ENCODE data around the gene CERKL.

The CERKL gene

GRCh38 chr2:181500201-181500600, 156.7 kb downstream of the CERKL start:
- no peak for TF ChIP-seq USF1 (IDR thresholded peaks at IDR 0.05)
- no peak for TF ChIP-seq NFIC (IDR thresholded peaks at IDR 0.05)
- TF ChIP-seq EP300 (IDR thresholded peaks at IDR 0.05; ENCODE audit: borderline replicate concordance): no peak
- TF ChIP-seq TEAD4 (IDR thresholded peaks at IDR 0.05): no peak
- no peak for TF ChIP-seq RAD21 (IDR thresholded peaks at IDR 0.05; ENCODE audit: low read depth)
- TF ChIP-seq ZBTB7A (IDR thresholded peaks at IDR 0.05; ENCODE audit: low read depth): no peak
- TF ChIP-seq TCF12 (IDR thresholded peaks at IDR 0.05; ENCODE audit: low read depth): no peak
- TF ChIP-seq REST (IDR thresholded peaks at IDR 0.05; ENCODE audit: low read depth): no peak
- TF ChIP-seq CEBPB (IDR thresholded peaks at IDR 0.05): no peak
- TF ChIP-seq EGR1 (IDR thresholded peaks at IDR 0.05): no peak
- no peak for TF ChIP-seq TAF1 (IDR thresholded peaks at IDR 0.05; ENCODE audit: low read depth)
- TF ChIP-seq MAX (IDR thresholded peaks at IDR 0.05): no peak

- TF ChIP-seq TCF12 (IDR thresholded peaks at IDR 0.05; ENCODE audit: low read depth) (no peak), EP300 (IDR thresholded peaks at IDR 0.05; ENCODE audit: borderline replicate concordance) (no peak), ZBTB7A (IDR thresholded peaks at IDR 0.05; ENCODE audit: low read depth) (no peak), YY1 (IDR thresholded peaks at IDR 0.05; ENCODE audit: low read depth) (no peak), RAD21 (IDR thresholded peaks at IDR 0.05; ENCODE audit: low read depth) (no peak), TEAD4 (IDR thresholded peaks at IDR 0.05) (no peak), EGR1 (IDR thresholded peaks at IDR 0.05) (no peak), NFIC (IDR thresholded peaks at IDR 0.05) (no peak), REST (IDR thresholded peaks at IDR 0.05; ENCODE audit: low read depth) (no peak), USF1 (IDR thresholded peaks at IDR 0.05) (no peak), MAX (IDR thresholded peaks at IDR 0.05) (no peak), FOXM1 (IDR thresholded peaks at IDR 0.05; ENCODE audit: borderline replicate concordance, low read depth) (no peak), TAF1 (IDR thresholded peaks at IDR 0.05; ENCODE audit: low read depth) (no peak)
Measured at GRCh38 chr2:181499231-181499630, 157.7 kb downstream of the CERKL start.
